Neutrophil (primary cell): Measurements from ENCODE around the gene AHRR.

Experiments
- H3K27ac ChIP-seq: fragments of 200-600 bp; sonication (generic); 2 replicates; pipeline ENCODE4 v1.5.1; 2016; ENCODE audit warnings: mild to moderate bottlenecking, moderate library complexity
- H3K27me3 ChIP-seq: fragments of 200-600 bp; sonication (generic); 2 replicates; pipeline ENCODE4 v1.6.0; 2016; ENCODE audit warnings: mild to moderate bottlenecking
- H3K36me3 ChIP-seq: fragments of 200-600 bp; sonication (generic); 2 replicates; pipeline ENCODE4 v1.5.1; 2017
- H3K4me1 ChIP-seq, 2 experiments: fragments of 200-600 bp in 1 of 2; sonication (generic) in 1 of 2; 1 replicate in 1 of 2; 2 replicates in 1 of 2; pipeline versions ENCODE4 v1.5.1 to v1.6.1; 2013 to 2016; ENCODE audit warnings: low read depth in 1 of 2, low read length in 1 of 2, mild to moderate bottlenecking in 1 of 2, moderate library complexity in 1 of 2; ENCODE audit not compliant: control insufficient read depth in 1 of 2, insufficient read depth in 1 of 2
- H3K4me3 ChIP-seq, 2 experiments: fragments of 200-600 bp in 1 of 2; sonication (generic) in 1 of 2; 1 replicate in 1 of 2; 2 replicates in 1 of 2; pipeline ENCODE4 v1.5.1; 2013 to 2016; ENCODE audit warnings: low read depth in 1 of 2, low read length in 1 of 2, mild to moderate bottlenecking in 1 of 2, moderate library complexity in 1 of 2
- H3K9me3 ChIP-seq: fragments of 200-600 bp; sonication (generic); 2 replicates; pipeline ENCODE4 v1.5.1; 2016
- TF ChIP-seq, protein P1 (sequence below): fragments of 200-600 bp; sonication (generic); IDR thresholded peaks from 2 replicates; pipeline ENCODE4 v1.5.1; 2016; ENCODE audit warnings: antibody characterized with exemption

Gene AHRR

DNA sequence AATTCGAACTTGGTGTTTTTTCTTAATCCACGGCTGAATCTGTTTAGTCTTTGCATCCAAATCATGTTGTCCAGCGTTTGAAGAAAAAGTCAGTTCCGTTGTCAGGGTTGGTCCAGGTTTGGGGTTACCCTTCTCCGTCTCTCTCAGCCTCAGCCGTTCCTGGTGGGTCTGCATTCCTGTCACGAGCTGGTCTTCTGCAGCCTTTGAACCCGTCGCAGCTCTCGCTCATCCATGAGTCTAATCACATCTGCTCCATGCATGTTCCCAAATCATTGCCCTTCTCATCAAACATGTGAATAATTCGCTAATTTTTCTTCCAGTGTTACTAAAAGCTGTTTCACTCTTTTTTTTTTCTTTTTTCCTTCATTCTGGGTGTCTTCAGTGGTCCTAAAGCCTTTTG lies 82.5 kb downstream of the AHRR start:
- Histone ChIP-seq H3K27me3 (peaks cover 34% of the 10 kb centered on the region), H3K4me1 (peaks cover 0 to 16% of the 10 kb centered on the region in 2 experiments), H3K27ac (no peak overlapping the region), H3K36me3 (no peaks in the 10 kb centered on the region), H3K4me3 (no peak overlapping the region), H3K9me3 (no peaks in the 10 kb centered on the region)
- TF ChIP-seq, protein P1, sequence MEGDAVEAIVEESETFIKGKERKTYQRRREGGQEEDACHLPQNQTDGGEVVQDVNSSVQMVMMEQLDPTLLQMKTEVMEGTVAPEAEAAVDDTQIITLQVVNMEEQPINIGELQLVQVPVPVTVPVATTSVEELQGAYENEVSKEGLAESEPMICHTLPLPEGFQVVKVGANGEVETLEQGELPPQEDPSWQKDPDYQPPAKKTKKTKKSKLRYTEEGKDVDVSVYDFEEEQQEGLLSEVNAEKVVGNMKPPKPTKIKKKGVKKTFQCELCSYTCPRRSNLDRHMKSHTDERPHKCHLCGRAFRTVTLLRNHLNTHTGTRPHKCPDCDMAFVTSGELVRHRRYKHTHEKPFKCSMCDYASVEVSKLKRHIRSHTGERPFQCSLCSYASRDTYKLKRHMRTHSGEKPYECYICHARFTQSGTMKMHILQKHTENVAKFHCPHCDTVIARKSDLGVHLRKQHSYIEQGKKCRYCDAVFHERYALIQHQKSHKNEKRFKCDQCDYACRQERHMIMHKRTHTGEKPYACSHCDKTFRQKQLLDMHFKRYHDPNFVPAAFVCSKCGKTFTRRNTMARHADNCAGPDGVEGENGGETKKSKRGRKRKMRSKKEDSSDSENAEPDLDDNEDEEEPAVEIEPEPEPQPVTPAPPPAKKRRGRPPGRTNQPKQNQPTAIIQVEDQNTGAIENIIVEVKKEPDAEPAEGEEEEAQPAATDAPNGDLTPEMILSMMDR, result no peak

DNA sequence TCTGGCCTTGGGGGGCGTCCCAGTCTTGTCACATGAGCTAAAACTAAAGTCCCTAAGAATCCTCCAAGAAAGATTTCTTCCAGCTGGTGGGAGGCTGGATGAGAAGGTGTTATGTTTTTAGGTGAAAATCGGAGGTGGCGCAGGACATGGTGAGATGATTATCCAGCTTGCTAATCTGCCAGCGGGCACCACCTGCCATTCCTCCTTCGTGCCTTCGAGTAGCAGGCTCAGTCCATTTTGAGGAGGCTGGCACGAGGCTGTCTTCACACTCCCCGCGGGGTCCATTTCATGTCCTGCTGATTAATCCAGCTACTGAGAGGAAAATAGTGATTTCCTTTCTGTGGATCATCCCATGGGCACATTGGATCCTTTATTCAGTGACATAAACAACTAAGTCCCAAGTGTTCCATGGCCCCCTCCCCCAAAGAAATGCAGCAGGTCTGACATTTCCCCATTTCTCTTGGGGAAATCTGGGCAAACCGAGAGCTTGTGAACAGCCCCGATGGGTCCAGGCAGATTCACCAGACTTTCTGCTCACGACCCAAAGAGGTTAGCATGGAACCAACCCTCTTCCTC lies 83.2 kb downstream of the AHRR start:
- Histone ChIP-seq H3K4me1 (peaks cover 0 to 12% of the 10 kb centered on the region in 2 experiments), H3K27ac (no peak overlapping the region), H3K9me3 (no peaks in the 10 kb centered on the region), H3K36me3 (no peaks in the 10 kb centered on the region), H3K4me3 (no peak overlapping the region), H3K27me3 (peaks cover 26% of the 10 kb centered on the region)
- TF ChIP-seq, protein P1, result no peak

DNA sequence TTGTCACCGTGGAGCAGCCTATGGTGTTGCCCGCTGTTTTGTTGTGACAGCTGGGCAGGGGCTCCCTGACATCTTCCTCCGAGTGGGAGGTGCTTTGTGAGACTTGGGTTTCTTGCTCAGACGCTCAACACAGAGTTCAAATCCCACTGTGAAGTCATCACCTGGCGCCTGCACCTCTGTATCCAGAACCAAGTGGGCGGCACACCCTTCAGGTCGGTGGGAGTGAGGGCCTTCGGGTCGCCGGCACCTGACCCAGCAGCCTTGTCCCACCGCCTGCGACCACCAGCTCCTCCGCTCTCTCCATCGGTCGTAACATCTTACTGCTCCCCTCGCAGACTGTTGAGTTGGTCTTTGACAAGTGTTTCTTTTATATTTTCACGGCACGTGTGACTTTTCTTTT lies 83.9 kb downstream of the AHRR start:
- TF ChIP-seq, protein P1, result no peak

DNA sequence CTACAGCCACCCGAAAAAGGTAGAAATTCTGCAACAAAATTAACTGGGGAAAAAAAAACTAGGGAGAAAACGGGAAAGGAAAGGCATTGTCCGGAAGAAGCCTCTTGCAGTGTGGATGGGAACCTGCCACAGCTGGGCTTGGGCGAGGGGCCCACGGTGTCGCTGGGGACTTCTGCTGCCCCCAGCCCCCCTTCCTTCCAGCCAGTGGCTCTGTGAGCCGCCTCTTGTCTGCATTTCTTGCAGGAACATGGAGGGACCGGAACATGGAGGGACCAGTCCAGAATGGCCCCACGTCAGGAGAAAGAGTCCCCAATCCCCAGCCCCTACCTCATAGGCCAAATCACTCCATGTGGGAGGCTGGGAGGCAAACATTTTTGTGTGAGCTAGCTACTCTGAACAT lies 84.5 kb downstream of the AHRR start:
- peaks cover 13% of the 10 kb centered on the region for H3K27me3 ChIP-seq
- H3K9me3 ChIP-seq, result no peaks in the 10 kb centered on the region

More for the DNA sequence above, 83.9 kb downstream of the AHRR start:
- peaks cover 0 to 6% of the 10 kb centered on the region in 2 experiments for H3K4me1 ChIP-seq
- H3K27ac ChIP-seq, result no peak overlapping the region
- no peaks in the 10 kb centered on the region for H3K36me3 ChIP-seq
- H3K27me3 ChIP-seq, result peaks cover 20% of the 10 kb centered on the region
- H3K4me3 ChIP-seq, result no peak overlapping the region
- H3K9me3 ChIP-seq, result no peaks in the 10 kb centered on the region

DNA sequence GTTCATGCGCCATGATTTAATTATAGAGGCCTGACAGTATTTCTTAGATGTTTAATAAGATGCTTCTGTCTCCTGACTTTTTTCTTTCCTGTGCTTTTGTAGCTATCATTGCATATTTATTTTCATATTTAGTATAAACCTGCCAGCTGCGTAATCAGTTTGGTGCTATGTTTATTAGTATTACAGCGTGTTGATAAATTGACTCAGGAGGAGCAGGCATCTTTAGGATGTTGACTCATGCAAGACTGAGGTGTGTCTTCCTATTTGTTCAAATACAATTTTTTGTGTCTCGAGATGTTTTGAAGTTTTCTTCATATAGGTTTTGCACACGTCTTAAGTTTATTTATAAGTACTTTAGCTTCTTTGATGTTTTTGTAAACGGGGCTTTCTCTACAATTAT lies 85.5 kb downstream of the AHRR start:
- no peaks in the 10 kb centered on the region for H3K36me3 ChIP-seq
- TF ChIP-seq, protein P1, result no peak
- no peak overlapping the region for H3K4me3 ChIP-seq

More for the DNA sequence above, 84.5 kb downstream of the AHRR start:
- Histone ChIP-seq H3K4me3 (no peak overlapping the region), H3K27ac (no peak overlapping the region), H3K4me1 (peaks cover 0 to 6% of the 10 kb centered on the region in 2 experiments), H3K36me3 (no peaks in the 10 kb centered on the region)
- TF ChIP-seq, protein P1, result no peak

More for the DNA sequence above, 85.5 kb downstream of the AHRR start:
- peaks cover 0 to 14% of the 10 kb centered on the region in 2 experiments for H3K4me1 ChIP-seq
- peaks cover 8% of the 10 kb centered on the region for H3K27me3 ChIP-seq
- H3K27ac ChIP-seq, result no peak overlapping the region
- H3K9me3 ChIP-seq, result no peaks in the 10 kb centered on the region
